Upper lobe of left lung (tissue), 6 donors: Measurements from ENCODE around the gene VSTM4. TPM values are rescaled to one million over a fixed set of nuclear protein-coding genes. Genes with fewer than 3 reads are reported as not detected.

Source experiments
- ATAC-seq, 2 donors: fragments of 200-7000 bp; cut with Tn5 transposase; one replicate each; pipeline ENCODE4 v1.9.1; 2022; ENCODE audit warnings: mild to moderate bottlenecking in 2 of 2, moderate library complexity in 2 of 2; ENCODE audit not compliant: low FRiP score in 2 of 2
- DNase-seq, 2 donors: peaks; one replicate each; pipeline ENCODE4 v3.0.0-alpha.2; 2019 to 2020
- H3K27ac ChIP-seq, 4 donors: fragments of 200-600 bp; sonication (generic); one replicate each; pipeline ENCODE4 v1.5.1; 2016 to 2019
- H3K27me3 ChIP-seq, 4 donors: fragments of 200-600 bp; sonication (generic); one replicate each; pipeline ENCODE4 v1.5.1; 2017 to 2019
- H3K36me3 ChIP-seq, 4 donors: fragments of 200-600 bp; sonication (generic); one replicate each; pipeline ENCODE4 v1.5.1; 2016 to 2019
- H3K4me1 ChIP-seq, 4 donors: fragments of 200-600 bp; sonication (generic); one replicate each; pipeline ENCODE4 v1.5.1; 2018 to 2019
- H3K4me3 ChIP-seq, 4 donors: fragments of 200-600 bp; sonication (generic); one replicate each; pipeline ENCODE4 v1.5.1; 2017 to 2019; ENCODE audit warnings: mild to moderate bottlenecking in 2 of 4, moderate library complexity in 1 of 4
- H3K9me3 ChIP-seq, 4 donors: fragments of 200-600 bp; sonication (generic); one replicate each; pipeline ENCODE4 v1.5.1; 2018 to 2019
- EP300 ChIP-seq, 4 donors: sonication (generic); formaldehyde crosslinking; IDR thresholded peaks; one replicate each; pipeline ENCODE4 v1.5.1; 2017; ENCODE audit warnings: antibody characterized with exemption in 4 of 4, control low read depth in 2 of 4
- POLR2A ChIP-seq, 4 donors: fragments of 450-650 bp; IDR thresholded peaks; one replicate each; pipeline ENCODE4 v1.5.1; 2016 to 2017; ENCODE audit warnings: antibody characterized with exemption in 4 of 4, mild to moderate bottlenecking in 2 of 4
- POLR2AphosphoS5 ChIP-seq, 2 donors: sonication (generic); formaldehyde crosslinking; IDR thresholded peaks; one replicate each; pipeline ENCODE4 v1.5.1; 2017; ENCODE audit warnings: antibody characterized with exemption in 2 of 2
- WGBS, 2 donors: methylation state at CpG; one replicate each; pipeline ENCODE4 v1.1.5; 2017 to 2018; 5-methylcytosine and 5-hydroxymethylcytosine counted together
- total RNA-seq, 6 donors: library from RNA; depleted of rRNA in 4 of 6; stranded (reverse); fragments of >200 nt in 4 of 6; gene quantifications; one replicate each; pipeline versions ENCODE4 v1.1.0 to v1.2.1, GENCODE V29; 2016 to 2021
- TF ChIP-seq, protein P1 (sequence below), 6 experiments: fragments of 450-650 bp in 4 of 6; fragments of 200-600 bp in 2 of 6; sonication (generic) in 2 of 6; IDR thresholded peaks; one replicate each; pipeline ENCODE4 v1.5.1; 2016 to 2019; ENCODE audit warnings: antibody characterized with exemption in 6 of 6
- donor health status: DM: no; HTN: no; CAD: no; lungs with moderate emphysema.
- donor health status: DM: no; HTN: yes; CAD: no; lungs with severe emphysema.

VSTM4 gene
- total RNA-seq, 6 donors from 2014 or later, result 8.5 to 24.3 (median 13.2) TPM

DNA sequence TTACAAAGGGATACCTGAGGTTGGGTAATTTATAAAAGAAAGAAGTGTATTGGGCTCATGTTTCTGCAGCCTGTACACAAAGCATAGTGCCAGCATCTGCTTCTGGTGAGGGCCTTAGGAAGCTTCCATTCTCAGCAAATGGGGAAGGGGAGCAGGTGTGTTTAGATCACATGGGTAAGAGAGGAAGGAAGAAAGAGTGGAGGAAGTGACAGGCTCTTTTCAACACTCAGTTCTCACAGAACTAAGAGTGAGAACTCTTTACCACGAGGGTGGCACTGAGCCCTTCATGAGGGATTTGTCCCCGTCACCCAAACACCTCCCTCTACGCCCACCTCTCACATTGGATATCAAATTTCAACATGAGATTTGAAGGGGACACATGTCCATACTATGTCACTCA is 19.0 kb upstream of the VSTM4 start:
- no peaks in the 10 kb centered on the region for H3K9me3 ChIP-seq
- no peaks in the 10 kb centered on the region for H3K36me3 ChIP-seq
- 58 to 64% methylated on average over 3 of the region's 3 CpGs for WGBS, 2 donors
- no peaks in the 10 kb centered on the region for H3K27me3 ChIP-seq
- TF ChIP-seq POLR2A (IDR thresholded peaks at IDR 0.05) (no peak), POLR2AphosphoS5 (IDR thresholded peaks at IDR 0.05) (no peak), EP300 (IDR thresholded peaks at IDR 0.05) (no peak)
- TF ChIP-seq, protein P1, sequence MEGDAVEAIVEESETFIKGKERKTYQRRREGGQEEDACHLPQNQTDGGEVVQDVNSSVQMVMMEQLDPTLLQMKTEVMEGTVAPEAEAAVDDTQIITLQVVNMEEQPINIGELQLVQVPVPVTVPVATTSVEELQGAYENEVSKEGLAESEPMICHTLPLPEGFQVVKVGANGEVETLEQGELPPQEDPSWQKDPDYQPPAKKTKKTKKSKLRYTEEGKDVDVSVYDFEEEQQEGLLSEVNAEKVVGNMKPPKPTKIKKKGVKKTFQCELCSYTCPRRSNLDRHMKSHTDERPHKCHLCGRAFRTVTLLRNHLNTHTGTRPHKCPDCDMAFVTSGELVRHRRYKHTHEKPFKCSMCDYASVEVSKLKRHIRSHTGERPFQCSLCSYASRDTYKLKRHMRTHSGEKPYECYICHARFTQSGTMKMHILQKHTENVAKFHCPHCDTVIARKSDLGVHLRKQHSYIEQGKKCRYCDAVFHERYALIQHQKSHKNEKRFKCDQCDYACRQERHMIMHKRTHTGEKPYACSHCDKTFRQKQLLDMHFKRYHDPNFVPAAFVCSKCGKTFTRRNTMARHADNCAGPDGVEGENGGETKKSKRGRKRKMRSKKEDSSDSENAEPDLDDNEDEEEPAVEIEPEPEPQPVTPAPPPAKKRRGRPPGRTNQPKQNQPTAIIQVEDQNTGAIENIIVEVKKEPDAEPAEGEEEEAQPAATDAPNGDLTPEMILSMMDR (IDR thresholded peaks at IDR 0.05), result no peak
- DNase-seq, result no peak
- no peak overlapping the region for H3K4me3 ChIP-seq
- peaks cover 0 to 14% (median 3%) of the 10 kb centered on the region in 4 donors for H3K4me1 ChIP-seq
- ATAC-seq, result no peak
- no peak overlapping the region for H3K27ac ChIP-seq

DNA sequence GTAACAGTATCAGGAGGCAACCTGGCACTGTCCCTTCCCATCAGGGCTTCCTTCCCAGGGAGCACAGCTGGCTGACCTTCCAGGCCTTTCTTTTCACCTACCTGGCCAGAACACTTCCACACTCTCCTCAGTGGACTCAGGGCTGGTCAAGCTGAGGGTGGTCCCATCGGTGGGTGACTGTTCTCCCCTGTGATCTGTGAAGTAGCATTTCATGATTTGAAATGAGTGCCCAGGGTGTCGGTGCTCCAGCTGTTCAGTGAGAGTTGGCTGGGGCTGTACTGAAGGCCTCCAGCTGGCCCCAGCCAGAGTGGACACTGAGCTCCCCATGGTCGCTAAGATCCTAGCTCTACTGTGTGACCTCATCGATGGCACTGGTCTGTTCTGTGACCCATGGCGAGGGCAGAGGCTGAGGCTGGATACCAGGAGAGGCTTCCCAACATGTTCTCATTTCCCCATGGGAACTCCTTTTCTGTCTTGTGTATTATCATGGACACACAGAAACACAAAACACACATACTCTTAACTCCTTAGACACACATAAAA is 18.5 kb upstream of the VSTM4 start, which contains the start of gene FAM170B:
FAM170B (minus strand) TSS at position 316 of the 543 bp plus-strand sequence; CDS start at position 213, 103 bp downstream.
- H3K9me3 ChIP-seq, result no peaks in the 10 kb centered on the region
- ATAC-seq (no peak), DNase-seq (no peak)
- peak within 1 kb of the TSS in 1 of 4 donors; percentile 62 for H3K27ac ChIP-seq
- H3K4me1 ChIP-seq, result peaks cover 0 to 12% (median 2%) of the 10 kb centered on the region in 4 donors
- TF ChIP-seq, protein P1 (IDR thresholded peaks at IDR 0.05), result no peak
- no peak for TF ChIP-seq POLR2A (IDR thresholded peaks at IDR 0.05)
- no peak for TF ChIP-seq EP300 (IDR thresholded peaks at IDR 0.05)
- TF ChIP-seq POLR2AphosphoS5 (IDR thresholded peaks at IDR 0.05), result no peak
- H3K27me3 ChIP-seq, result no peaks in the 10 kb centered on the region
- no peak within 1 kb of the TSS for H3K4me3 ChIP-seq
- WGBS, 2 donors, result 90% methylated on average over 2 to 5 of the region's 5 CpGs
- H3K36me3 ChIP-seq, result no peaks in the 10 kb centered on the region

DNA sequence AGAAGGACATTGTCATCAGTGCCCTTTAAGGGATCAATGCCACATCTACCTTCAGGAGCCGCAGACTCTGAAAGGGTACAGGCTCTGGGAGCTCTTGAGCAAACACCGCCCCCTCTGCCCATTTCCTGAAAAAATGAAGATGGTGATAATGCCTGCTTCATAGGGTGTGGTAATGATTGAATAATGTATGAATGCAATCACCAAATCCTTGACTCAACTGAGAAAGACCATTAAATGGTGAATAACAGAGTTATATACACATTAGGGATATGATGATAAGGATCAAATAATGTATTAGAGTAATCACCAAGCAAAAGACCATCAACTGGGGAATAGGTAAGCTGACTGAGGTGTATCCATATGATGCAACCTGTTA is 17.0 kb upstream of the VSTM4 start:
- TF ChIP-seq, protein P1 (IDR thresholded peaks at IDR 0.05), result no peak
- TF ChIP-seq POLR2A (IDR thresholded peaks at IDR 0.05) (no peak), POLR2AphosphoS5 (IDR thresholded peaks at IDR 0.05) (no peak), EP300 (IDR thresholded peaks at IDR 0.05) (no peak)
- no peak overlapping the region for H3K4me3 ChIP-seq
- no peaks in the 10 kb centered on the region for H3K27me3 ChIP-seq

DNA sequence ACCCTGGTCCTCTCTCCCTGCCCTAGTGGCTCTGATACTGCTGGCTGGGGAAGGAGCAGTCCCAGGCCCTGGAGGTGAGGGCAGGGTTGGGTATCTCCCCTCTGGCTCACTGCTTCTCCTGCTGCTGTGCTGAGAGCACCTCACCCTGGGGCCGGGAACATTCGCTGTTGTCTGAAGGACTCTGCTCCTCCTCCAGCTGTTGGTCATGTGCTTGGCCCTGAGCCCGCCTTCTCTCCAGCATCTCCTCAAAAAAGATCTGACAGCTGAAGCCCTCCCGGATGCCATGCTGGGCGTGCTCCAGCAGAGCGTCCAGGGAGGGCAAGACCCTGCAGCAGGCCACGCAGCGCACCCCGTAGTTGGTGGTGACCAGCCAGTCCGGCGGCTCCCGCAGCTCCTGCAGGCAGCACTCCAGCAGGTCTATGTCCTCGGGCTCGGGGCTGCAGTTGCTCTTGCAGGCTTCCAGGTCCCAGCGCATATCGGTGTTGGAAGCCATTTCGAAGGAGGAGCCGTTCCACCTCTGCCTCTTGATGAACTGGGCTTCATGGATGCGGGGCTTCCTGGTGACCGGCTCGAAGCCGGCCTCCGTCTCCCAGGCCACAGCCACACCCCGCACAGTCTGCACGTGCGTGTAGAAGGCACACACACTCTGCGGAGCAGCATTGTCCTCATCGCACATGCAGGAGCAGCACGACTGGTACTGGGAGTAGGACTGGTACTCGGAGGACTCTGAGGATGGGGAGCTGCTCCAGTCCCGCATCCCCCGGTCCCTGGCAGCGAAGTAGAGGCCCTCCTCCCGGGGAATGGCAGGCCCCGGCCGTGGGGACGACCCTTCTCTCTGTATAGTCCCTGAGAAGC is 16.4 kb upstream of the VSTM4 start:
- Histone ChIP-seq H3K27me3 (no peaks in the 10 kb centered on the region), H3K4me1 (peaks cover 0 to 9% (median 2%) of the 10 kb centered on the region in 4 donors), H3K36me3 (no peaks in the 10 kb centered on the region), H3K9me3 (no peaks in the 10 kb centered on the region), H3K4me3 (no peak overlapping the region), H3K27ac (no peak overlapping the region)
- TF ChIP-seq POLR2A (IDR thresholded peaks at IDR 0.05), result no peak
- no peak for TF ChIP-seq POLR2AphosphoS5 (IDR thresholded peaks at IDR 0.05)
- peak in 1 of 2 donors; percentile 81 for DNase-seq
- 85 to 86% methylated on average over 8 to 32 of the region's 37 CpGs for WGBS, 2 donors
- ATAC-seq, result no peak

More for the DNA sequence above, 17.0 kb upstream of the VSTM4 start:
- 96 to 100% methylated on average over 2 of the region's 2 CpGs for WGBS, 2 donors
- H3K36me3 ChIP-seq, result no peaks in the 10 kb centered on the region
- DNase-seq (no peak), ATAC-seq (no peak)
- H3K27ac ChIP-seq, result no peak overlapping the region
- no peaks in the 10 kb centered on the region for H3K9me3 ChIP-seq
- peaks cover 0 to 9% (median 2%) of the 10 kb centered on the region in 4 donors for H3K4me1 ChIP-seq

DNA sequence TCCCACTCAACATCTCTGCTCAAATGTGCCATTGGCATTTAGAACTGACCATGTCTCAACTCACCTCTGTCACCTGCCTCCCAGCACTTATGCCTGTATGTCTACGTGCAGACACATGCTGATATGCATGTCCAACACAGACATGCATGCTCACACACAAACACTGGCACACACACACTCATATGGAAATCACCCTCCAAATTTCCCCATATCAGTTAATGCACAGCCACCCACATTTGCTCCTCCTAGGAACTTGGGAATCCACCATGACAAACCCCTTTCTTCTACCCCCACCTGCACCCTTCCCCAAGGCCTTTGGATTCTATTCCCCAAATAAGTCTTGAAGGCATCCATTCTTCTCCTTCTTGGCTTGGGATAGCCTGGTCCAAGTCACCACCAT is 14.1 kb upstream of the VSTM4 start:
- H3K27ac ChIP-seq, result no peak overlapping the region
- no peaks in the 10 kb centered on the region for H3K4me1 ChIP-seq
- H3K36me3 ChIP-seq, result no peaks in the 10 kb centered on the region
- TF ChIP-seq POLR2A (IDR thresholded peaks at IDR 0.05) (no peak), POLR2AphosphoS5 (IDR thresholded peaks at IDR 0.05) (no peak), EP300 (IDR thresholded peaks at IDR 0.05) (no peak)
- TF ChIP-seq, protein P1 (IDR thresholded peaks at IDR 0.05), result no peak
- H3K27me3 ChIP-seq, result no peaks in the 10 kb centered on the region
- no peaks in the 10 kb centered on the region for H3K9me3 ChIP-seq
- ATAC-seq (no peak), DNase-seq (no peak)
- H3K4me3 ChIP-seq, result no peak overlapping the region
- 85 to 95% methylated on average over 1 of the region's 1 CpG for WGBS, 2 donors
